Effector CD8-positive, alpha-beta T cell (primary cell): Measurements from ENCODE around the gene RNPS1.
A peak's percentile ranks its signal among the peaks of the same experiment; 100 is the strongest.

Experiments
- DNase-seq: peaks from one replicate; lab custom pipeline; 2025; lab: John Stamatoyannopoulos, UW

RNPS1 gene

DNA sequence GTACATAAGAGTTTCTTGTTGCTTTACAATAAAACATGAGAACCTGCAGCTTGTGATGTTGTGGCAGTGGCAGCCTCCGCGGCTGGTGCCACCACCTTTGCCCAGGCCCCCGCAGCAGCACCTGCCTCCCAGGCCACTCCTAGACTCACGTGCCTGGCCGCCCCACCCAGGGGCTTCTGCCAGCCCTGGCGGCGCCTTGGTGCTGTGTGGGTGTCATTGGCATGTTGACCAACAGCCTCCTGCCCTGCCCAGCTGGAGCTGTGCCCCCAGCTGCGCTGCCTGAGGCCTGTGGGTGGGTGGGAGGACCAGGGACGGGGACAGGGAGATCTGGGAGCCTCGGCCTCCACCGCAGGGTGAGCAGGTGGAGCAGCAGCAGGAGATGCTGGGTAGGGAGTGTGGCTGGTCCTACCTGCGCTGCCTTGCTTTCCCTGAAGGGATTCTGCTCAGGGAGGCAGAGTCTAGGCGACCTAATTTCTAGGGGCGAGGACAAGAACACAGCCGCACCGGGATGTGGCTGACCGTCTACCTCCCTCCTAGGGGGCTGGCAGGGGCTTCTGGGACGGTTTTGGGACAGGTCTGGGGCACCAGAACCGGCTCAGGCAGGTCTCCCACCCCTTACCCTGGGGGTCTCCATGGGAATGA is 32.1 kb downstream of the RNPS1 start:
- DNase-seq: no peak

DNA sequence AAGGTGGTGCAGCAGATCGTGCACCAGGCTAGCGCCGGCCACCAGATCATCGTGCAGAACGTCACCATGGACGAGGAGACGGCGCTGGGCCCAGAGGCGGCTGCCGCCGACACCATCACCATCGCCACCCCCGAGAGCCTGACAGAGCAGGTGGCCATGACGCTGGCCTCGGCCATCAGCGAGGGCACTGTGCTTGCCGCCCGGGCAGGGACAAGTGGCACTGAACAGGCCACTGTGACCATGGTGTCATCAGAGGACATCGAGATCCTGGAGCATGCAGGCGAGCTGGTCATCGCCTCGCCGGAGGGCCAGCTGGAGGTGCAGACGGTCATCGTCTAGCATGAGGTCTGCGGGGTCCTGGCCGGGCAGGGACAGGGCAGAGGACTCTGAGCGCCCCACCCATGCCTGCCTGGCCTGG is 32.7 kb downstream of the RNPS1 start:
- DNase-seq: no peak

DNA sequence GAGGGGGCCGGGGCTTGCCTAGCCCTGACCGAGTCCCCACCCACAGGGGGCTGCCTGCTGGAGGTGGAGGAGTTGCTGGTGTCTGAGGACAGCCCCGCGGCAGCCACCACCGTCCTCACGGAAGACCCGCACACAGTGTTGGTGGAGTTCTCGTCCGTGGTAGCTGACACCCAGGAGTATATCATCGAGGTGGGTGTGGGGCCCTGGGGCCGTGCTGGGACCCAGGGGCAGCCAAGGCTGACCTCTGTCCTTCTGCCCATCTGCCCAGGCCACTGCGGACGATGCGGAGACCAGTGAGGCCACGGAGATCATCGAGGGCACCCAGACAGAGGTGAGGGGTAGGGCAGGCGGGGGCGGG is 33.1 kb downstream of the RNPS1 start:
- no peak for DNase-seq

DNA sequence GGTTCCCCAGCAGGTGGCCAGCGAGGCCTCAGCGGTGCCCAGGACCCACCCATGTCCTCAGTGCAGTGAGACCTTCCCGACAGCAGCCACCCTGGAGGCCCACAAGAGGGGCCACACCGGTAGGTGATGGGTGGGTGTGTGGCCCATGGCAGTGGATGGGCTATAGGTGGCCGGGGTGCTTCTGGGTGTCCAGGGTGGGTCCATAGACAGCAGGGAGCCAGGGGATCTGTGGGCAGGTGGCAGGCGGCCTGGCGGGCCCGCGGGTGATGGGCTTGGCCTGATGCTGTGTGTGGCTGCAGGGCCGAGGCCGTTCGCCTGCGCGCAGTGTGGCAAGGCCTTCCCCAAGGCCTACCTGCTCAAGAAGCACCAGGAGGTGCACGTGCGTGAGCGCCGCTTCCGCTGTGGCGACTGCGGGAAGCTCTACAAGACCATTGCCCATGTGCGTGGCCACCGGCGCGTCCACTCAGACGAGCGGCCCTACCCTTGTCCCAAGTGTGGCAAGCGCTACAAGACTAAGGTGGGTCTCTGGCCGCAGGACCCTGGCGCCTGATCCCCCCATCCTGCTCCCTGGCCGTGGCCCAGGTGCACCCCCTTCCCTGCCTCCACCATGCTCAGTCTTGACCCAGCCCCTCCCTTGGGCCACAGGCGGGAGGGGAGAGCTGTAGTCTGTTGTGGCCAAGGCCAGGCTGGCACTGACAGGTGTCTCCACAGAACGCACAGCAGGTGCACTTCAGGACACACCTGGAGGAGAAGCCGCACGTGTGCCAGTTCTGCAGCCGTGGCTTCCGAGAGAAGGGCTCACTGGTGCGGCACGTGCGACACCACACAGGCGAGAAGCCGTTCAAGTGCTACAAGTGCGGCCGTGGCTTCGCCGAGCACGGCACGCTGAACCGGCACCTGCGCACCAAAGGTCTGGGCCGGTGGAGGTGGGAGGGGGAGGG is 33.8 kb downstream of the RNPS1 start:
- no peak for DNase-seq

DNA sequence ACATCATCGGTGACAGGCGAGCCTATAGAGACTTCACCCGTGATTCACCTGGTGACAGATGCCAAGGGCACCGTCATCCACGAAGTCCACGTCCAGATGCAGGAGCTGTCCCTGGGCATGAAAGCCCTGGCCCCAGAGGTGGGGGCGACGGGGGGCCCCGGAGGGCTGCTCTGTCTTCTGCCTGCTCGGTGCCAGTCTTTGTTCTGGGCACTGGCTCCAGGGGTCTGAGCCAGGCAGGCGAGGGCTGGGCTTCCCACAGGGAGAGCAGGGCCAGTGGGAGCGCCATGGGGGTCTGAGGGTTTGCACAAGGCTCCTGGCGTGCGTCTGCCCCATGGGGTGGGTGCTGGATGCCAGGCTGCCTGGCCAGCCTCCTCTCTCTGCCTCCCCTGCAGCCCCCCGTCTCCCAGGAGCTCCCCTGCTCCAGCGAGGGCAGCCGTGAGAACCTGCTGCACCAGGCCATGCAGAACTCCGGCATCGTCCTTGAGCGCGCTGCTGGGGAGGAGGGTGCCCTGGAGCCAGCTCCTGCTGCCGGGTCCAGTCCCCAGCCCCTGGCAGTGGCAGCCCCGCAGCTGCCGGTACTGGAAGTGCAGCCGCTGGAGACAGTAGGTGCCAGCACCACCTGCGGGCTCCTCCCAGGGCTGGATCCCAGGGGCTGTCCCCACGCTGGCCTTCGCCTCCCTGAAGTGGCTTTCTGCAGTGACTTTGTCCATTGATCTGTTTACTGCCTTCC is 34.7 kb downstream of the RNPS1 start:
- no peak for DNase-seq

DNA sequence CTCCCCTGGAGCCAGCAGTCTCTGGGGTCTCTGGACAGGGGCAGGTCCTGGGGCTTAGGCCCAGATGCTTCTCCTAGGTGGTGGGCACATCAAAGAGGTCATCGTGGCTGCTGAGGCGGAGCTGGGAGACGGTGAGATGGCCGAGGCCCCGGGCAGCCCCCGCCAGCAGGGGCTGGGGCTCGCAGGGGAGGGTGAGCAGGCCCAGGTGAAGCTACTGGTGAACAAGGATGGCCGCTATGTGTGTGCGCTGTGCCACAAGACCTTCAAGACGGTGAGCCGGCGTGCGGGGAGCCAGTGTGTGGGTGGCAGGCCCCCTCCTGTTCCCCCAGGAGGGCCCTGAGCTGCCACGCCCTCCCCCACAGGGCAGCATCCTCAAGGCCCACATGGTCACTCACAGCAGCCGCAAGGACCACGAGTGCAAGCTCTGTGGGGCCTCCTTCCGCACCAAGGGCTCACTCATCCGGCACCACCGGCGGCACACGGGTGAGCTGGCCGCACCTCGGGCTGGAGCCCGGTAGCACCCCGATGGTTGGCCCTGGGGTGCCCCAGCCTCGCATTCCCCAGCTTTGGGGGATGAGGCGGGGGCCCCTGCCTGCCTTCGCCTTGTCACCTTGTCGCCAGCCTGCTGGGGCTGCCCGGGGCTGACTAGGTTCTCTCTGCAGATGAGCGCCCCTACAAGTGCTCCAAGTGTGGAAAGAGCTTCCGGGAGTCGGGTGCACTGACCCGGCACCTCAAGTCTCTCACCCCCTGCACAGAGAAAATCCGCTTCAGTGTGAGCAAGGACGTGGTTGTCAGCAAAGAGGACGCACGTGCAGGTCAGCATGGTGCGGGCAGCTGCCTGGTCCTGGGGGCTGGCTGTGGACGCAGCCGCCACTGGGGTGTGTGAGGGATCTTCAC is 35.6 kb downstream of the RNPS1 start:
- DNase-seq: no peak

DNA sequence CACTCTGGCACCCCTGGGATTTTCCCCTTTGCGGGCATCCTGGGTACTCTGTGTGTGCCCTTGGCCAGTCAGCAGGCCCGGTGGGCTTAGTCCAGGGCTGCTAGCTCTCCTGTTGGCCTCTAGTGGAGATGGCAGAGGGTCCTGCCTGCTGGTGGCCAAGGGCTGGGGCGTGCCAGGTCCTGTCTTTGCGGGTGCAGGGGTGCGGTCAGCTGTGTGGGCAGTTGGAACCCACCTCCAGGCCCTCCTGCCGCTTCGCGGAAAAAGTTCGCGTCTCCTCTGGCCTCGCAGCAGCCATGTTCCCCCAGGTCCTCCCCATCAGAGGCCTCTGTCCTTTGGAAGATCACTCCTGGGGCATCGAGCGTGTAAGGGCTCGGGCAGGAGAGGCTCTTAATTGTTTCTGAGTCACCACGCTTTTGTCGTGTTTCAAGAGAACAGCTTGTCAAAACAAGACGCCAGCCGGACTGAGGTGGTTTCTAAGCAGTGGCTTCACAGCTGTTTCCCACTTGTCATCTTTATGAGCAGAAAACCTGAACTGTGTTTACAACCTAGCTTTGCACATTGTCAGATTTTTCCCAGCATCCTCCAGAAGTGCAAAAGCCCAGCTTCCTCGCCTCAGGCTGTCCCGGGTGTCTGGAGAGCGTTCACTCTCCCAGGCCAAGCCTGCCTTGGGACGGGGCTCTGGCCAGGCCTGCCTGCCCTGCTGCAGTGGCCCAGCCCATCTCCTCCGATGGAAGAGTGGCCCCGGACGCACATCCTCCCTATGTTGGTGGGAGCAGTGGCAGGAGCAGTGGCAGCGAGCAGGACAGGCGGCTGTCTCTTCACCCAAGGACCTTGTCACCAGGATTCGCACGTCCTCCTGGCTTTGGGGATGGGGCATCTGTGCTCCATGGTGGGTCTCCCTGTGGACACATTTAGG is 36.7 kb downstream of the RNPS1 start:
- DNase-seq: no peak

DNA sequence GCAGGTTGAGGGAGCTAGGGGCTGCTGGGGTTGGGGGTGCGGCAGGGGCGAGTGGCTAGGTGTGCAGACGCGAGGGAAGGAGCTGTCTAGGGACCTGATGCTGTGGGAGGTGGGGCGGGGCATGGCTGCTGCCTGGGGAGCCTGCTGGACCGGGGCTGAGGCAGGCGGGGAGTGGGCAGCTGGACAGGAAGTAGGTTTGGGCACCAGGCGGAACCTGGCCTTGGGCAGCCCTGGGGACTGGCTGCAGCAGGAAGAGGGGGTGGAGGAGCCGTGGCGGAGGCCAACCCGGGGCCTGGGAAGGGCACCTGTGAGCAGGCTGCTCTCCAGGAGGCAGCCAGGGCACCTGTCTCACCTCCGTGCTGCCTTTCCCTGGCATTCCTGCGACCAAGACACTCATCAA is 37.5 kb downstream of the RNPS1 start:
- no peak for DNase-seq

DNA sequence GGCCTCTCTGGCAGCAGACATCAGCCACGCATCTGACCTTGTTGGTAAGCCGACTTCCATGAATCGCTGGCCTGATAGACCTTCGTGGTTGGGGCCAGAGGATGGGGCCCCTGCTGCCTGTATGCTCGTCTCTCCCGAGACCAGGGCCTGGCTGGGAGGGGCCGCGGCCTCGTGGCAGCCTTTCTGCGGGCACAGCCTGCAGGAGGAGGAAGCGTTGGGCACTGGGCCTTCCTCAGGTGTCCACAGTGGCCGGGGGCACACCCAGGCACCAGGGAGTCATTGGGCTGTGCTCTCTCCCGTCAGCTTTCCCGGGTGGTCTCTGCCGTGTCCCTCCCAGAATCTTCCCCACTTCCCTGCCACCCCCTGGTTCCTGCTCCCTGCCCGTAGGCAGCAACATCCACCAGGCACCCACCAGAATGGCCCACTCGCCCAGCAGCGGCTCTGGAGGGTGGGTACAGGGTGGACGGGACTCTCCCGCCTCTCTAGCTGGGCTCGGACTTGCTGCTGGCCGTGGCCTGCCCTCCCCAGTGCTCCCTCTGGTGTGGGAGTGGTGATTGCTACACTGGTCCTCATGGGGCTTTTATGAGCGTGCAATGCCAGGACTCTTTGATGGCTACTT is 38.2 kb downstream of the RNPS1 start:
- DNase-seq: no peak

DNA sequence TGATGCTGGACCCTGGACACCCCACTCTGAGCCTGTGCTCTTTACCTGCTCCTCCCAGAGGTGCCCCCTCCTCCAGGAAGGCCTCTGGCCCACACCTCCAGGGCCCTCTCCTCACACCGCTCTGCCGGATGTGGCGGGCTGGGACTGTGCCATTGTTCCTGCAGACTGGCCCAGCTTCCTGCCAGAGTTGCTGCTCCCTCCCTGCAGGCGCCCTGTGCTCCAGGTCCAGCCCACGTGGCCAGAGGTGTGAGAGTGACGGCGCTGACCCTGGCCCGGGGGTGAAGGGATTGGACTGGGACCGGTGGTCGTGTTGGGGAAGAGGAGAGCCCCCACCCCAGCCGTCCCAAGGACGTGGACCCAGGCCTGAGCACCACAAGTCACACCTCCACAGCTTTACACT is 38.8 kb downstream of the RNPS1 start:
- no peak for DNase-seq

DNA sequence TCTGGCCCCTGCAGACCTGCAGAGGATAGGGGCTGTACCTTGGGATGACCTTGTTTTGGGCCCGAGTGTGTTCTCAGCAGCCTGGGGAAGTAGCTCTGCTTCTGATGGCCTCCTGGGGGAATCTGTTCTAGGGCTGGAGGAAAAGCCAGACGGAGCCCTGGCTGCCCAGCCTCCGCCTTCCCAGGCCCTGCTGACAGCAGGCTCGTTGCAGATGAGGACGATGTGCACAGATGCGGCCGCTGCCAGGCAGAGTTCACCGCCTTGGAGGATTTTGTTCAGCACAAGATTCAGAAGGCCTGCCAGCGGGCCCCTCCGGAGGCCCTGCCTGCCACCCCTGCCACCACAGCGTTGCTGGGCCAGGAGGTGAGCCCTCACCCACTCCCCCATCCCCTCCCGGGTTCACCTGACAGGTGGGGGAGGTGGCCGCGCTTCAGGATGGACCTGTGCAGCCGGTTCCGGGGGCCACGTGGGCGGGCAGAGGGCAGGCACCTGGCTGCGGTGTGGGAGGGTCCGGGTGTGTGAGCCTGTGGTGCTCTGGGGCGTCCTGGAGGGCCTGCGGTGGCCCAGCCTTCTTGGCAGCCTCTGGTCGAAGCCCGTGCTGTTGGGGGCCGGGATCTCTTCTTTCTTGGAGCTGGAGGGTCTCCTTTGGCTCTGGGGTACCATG is 39.6 kb downstream of the RNPS1 start:
- no peak for DNase-seq

DNA sequence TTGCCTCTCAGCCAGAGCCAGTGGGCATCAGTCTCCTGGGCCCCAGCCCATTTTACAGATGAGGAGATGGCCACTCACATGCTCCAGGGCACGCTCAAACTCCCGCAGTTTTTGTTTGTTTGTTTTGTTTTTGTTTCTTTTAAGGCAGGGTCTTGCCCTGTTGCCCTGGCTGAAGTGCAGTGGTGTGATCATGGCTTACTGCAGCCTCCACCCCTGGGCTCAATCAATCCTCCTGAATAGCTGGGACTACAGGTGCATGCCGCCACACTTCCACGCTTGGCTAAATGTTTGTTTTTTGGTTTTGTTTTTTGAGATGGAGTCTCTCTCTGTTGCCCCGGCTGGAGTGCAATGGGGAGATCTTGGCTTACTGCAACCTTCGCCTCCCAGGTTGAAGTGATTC is 41.0 kb downstream of the RNPS1 start:
- DNase-seq: no peak

DNA sequence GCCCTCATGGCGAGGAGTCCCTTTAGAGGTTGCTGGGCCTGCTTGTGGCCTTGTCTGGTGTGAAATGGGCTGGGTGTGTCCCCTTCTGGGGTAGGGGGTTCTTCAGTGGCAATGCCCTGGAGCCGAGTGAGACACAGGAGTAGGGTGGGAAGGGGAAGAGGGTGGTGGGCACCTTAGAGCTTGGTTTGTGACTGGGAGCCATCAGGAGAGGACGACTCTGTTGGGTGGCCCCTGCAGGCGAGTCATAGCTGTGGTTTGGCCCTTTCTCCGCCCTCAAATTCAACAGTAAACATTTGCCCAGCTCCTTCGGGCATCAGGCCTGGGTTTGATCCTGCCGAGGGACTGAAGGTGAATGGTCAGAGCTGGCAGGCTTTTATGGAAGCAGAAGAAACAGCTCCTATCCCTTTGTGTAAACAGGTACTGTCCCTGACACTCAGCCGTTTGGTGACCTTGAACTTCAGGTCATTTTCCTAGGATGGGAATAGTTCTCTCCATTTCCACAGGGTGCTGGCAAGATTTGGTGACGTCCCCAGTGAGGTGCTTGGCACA is 41.6 kb downstream of the RNPS1 start:
- no peak for DNase-seq

DNA sequence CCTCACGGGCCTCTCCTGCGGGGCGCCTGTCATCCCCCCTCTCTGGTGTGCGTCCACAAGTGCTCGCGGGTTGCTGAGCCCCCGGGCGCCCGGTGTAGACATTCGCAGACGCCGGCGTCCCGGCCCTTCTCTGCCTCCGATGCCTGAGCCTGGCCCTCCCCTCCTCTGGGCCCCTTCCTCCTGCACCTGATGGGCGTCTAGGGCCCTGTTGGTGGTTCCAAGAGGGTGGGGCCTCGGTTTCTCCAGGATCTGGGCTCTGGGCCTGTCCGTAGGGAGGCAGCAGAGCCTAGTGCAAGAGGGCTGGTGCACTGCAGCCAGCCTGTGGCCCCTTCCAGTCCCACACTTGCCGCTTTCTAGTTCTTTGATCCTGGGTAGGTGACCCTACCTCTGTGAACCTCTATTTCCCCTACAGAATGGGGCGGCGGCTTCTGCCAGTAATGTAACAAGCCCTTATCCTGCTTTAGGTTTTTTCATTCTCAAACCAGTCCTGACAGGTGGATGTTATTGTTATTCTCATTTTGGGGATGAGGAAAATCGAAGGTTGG is 43.9 kb downstream of the RNPS1 start:
- no peak for DNase-seq

DNA sequence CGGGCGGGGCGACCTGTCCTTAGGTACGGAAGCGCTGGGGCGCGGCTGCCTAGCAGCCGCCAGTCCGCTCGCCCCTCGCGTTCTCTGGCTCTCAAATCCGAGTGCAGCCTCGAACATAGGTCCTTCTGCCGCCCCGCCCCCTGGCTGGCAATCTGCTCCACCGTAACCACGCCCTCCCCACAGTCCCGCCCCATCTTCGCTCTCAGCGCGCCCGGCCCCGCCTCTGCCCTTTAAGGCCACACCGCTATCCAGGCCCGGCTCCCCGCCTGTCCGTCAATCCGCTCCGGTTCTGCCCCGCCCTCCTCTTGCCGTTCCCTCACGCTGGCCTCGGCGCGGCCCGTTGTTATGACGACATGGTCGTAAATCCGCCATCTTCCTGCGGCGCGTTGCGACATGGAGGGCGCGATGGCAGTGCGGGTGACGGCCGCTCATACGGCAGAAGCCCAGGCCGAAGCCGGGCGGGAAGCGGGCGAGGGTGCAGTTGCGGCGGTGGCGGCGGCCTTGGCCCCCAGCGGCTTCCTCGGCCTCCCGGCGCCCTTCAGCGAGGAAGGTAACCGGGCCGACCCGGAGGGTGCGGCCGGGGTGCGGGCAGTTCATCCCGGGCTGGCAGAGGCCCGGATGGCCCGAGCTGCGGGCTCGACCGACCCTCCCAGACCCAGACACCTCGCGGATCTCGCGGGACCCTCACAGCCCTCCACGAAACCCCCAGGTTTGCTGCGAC is 44.5 kb downstream of the RNPS1 start, which contains the start of gene E4F1:
TSS of gene E4F1 (plus strand) at position 371 of the 721 bp plus-strand sequence. CDS start at position 394, 23 bp downstream.
- peak; percentile 97 for DNase-seq

DNA sequence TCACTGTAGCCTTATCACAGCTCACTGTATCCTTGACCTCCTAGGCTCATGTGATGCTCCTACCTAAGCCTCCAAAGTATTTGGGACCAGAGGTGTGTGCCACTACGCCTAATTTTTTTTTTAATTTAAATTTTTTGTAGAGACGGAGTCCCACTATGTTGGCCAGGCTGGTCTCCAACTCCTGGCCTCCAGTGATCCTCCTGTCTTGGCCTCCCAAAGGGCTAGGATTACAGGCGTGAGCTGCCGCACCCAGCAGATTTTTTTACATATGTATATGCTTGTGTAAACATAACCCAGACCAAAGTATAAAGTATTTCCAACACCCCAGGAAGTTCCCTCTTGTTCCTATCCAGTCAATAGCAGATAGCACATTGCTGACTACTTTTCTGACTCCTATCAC is 51.6 kb downstream of the RNPS1 start:
- no peak for DNase-seq

DNA sequence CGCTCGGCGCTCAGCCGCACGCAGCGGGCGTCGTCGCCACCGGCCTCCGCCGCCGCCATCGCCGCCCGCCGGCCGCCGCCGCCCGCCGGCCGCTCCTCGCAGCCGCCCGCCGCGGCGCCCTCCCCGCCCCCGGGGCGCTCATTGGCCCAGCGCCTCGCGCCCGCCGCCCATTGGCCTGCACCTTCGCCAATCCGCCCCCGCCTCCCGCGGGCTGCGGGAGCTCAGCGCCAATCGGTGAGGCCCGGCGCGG is 53.3 kb downstream of the RNPS1 start, which contains the start of gene PGP:
TSS of gene PGP (minus strand) at position 122 of the 250 bp plus-strand sequence. CDS start at position 59, 63 bp downstream.
- no peak for DNase-seq
